ENCODE measurements around the gene FAM171A2. TPM values are rescaled to one million over a fixed set of nuclear protein-coding genes. Genes with fewer than 3 reads are reported as not detected.
"Not testable (repeated sequence)": the region's sequence is repeated elsewhere in the genome, so short reads cannot be mapped to it uniquely, and the experiment has no call there.

Gene FAM171A2
- total and polyA plus RNA-seq, 2 donors (not counting 1 experiment from before 2014, with no cell fraction given), result 0.18 to 0.69 TPM

DNA sequence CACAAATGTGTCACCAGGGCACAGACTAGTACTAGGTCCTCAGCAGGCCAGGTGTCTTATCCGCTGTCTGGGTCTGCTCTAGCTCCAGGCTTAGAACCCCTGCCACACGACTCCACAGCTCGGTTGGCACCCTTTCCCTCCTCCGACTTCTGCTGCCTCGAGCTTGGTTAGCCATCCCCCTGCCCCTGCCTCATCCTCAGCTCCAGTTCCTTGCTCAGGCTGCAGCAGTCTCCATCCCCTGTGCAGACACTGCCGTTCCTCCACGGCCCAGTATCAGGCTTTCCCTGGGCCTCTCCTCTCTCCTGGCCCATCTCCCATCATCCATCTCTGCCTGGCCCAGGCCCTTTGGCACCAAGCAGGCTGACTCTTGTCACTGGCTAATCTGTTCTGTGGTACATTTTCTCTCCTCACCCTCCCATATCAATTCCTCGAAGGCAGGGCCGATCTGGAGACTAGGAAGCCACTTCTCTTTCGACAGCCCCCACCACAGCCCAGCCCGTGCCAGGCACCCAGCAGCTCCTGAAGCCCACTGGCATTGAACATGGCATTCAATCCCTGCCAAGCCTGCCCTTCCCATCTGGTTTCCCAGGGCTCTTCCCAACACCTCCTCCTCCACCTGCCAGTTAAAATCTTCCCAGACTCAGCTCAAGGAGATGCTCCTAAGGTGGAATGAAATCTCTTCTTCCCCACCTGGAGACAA is 20.0 kb downstream of the FAM171A2 start:
- Histone ChIP-seq H3K9ac (ENCODE audit: low read length) (no peak overlapping the region), H4K20me1 (ENCODE audit: control insufficient read depth, insufficient read depth, low read length, poor library complexity, severe bottlenecking) (no peaks in the 10 kb centered on the region), H3K27me3 (replicated peaks in 1 of 4; ENCODE audit: control extremely low read depth in 1 of 4, control insufficient read depth in 3 of 4, insufficient read depth in 4 of 4, low read length in 3 of 4) (no peaks in the 10 kb centered on the region), H3K9me3 (ENCODE audit: control extremely low read depth in 1 of 3, control insufficient read depth in 2 of 3, insufficient read depth in 1 of 3, low read length in 2 of 3) (peaks cover 0 to 2% (median 0%) of the 10 kb centered on the region in 3 donors), H3K4me3 (ENCODE audit: control extremely low read depth in 1 of 5, extremely low read depth in 1 of 5, insufficient read depth in 1 of 5, low read depth in 2 of 5, low read length in 4 of 5) (no peak overlapping the region), H3K27ac (ENCODE audit: low read length in 2 of 2) (no peak overlapping the region), H3K4me1 (ENCODE audit: control insufficient read depth in 2 of 2, insufficient read depth in 2 of 2, low read length in 2 of 2) (peaks cover 32 to 40% of the 10 kb centered on the region in 2 donors), H2AFZ (ENCODE audit: insufficient read depth, low read depth, low read length, poor library complexity, severe bottlenecking) (no peak overlapping the region), H3K4me2 (replicated peaks; ENCODE audit: low read depth, low read length, poor library complexity, severe bottlenecking) (no peak overlapping the region), H3K36me3 (replicated peaks in 1 of 2; ENCODE audit: control extremely low read depth in 1 of 2, control insufficient read depth in 1 of 2, extremely low read depth in 1 of 2, insufficient read depth in 2 of 2, low read length in 1 of 2) (no peaks in the 10 kb centered on the region), H3K79me2 (ENCODE audit: control insufficient read depth, insufficient read depth, low read length) (peaks cover 7% of the 10 kb centered on the region)
- WGBS (ENCODE audit: insufficient coverage), result 91% methylated on average over 11 of the region's 11 CpGs
- POLR2A ChIA-PET, result no interaction called here
- Mint-ChIP-seq H3K4me3 (peak overlapping the region; percentile 96), H3K27me3 (no peaks in the 10 kb centered on the region), H3K27ac (no peak overlapping the region), H3K4me1 (peaks cover 41% of the 10 kb centered on the region), H3K9me3 (ENCODE audit: insufficient read depth) (no peaks in the 10 kb centered on the region)
- DNase-seq (no peak), ATAC-seq (ENCODE audit: low read depth) (no peak)
- TF ChIP-seq CTCF (IDR thresholded peaks at IDR 0.05) (no peak), EZH2 (IDR thresholded peaks at IDR 0.05; ENCODE audit: borderline replicate concordance, insufficient read depth, low read depth, low read length, poor library complexity, severe bottlenecking) (no peak)
- intact Hi-C loops (cut with micrococcal nuclease), result loop anchor here (2.0 kb wide), 3 partner anchors 133 to 329 kb away; partner anchors contain the start of genes HROB and TMEM101
- CTCF ChIA-PET, result interaction anchor here (0.6 to 3.3 kb wide), 8 partner anchors 8 to 220 kb away, joined by 3 to 66 read pairs (median 13); partner anchors contain the start of gene HDAC5

DNA sequence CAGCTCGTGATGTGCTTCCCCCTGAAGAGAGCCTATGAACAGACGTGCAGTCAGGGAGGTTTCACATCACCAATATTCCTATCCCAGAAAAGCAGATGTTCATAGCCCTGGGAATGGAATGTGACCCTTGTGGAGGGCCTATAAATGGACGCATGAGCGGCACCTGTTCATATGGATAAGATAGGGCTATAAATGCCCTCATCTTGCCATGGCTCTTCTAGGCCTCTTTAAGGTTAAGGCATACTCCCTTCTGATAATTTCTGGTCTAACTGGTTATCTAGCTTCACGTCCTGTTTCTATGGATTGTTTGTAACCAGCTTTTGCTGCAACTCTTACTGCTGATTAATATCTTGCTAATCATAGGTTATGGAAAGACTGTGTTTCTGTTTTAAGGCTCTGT is 23.1 kb downstream of the FAM171A2 start:
- intact Hi-C loops (cut with micrococcal nuclease); H3K4me3 ChIP-seq (ENCODE audit: control extremely low read depth in 1 of 5, extremely low read depth in 1 of 5, insufficient read depth in 1 of 5, low read depth in 2 of 5, low read length in 4 of 5); H4K20me1 ChIP-seq (ENCODE audit: control insufficient read depth, insufficient read depth, low read length, poor library complexity, severe bottlenecking); ATAC-seq (ENCODE audit: low read depth); H3K79me2 ChIP-seq (ENCODE audit: control insufficient read depth, insufficient read depth, low read length); H3K36me3 ChIP-seq (replicated peaks in 1 of 2; ENCODE audit: control extremely low read depth in 1 of 2, control insufficient read depth in 1 of 2, extremely low read depth in 1 of 2, insufficient read depth in 2 of 2, low read length in 1 of 2); H3K4me2 ChIP-seq (replicated peaks; ENCODE audit: low read depth, low read length, poor library complexity, severe bottlenecking); H3K9me3 Mint-ChIP-seq (ENCODE audit: insufficient read depth); H3K27ac ChIP-seq (ENCODE audit: low read length in 2 of 2); H3K4me3 Mint-ChIP-seq; H3K27ac Mint-ChIP-seq; H3K27me3 ChIP-seq (replicated peaks in 1 of 4; ENCODE audit: control extremely low read depth in 1 of 4, control insufficient read depth in 3 of 4, insufficient read depth in 4 of 4, low read length in 3 of 4); DNase-seq; H3K27me3 Mint-ChIP-seq; H2AFZ ChIP-seq (ENCODE audit: insufficient read depth, low read depth, low read length, poor library complexity, severe bottlenecking); H3K9me3 ChIP-seq (ENCODE audit: control extremely low read depth in 1 of 3, control insufficient read depth in 2 of 3, insufficient read depth in 1 of 3, low read length in 2 of 3); H3K9ac ChIP-seq (ENCODE audit: low read length): not testable (repeated sequence)
- CTCF ChIA-PET, result interaction anchor here (0.7 to 3.6 kb wide), 2 partner anchors 10 to 180 kb away, joined by 4 to 18 read pairs; no protein-coding TSS in a partner anchor
- H3K4me1 ChIP-seq (ENCODE audit: control insufficient read depth in 2 of 2, insufficient read depth in 2 of 2, low read length in 2 of 2), result peaks cover 3 to 13% of the 10 kb centered on the region in 2 donors
- POLR2A ChIA-PET, result interaction anchor here (0.7 kb wide), 1 partner anchor 225 kb away, joined by 4 read pairs; no protein-coding TSS in a partner anchor
- WGBS (ENCODE audit: insufficient coverage), result 100% methylated on average over 3 of the region's 5 CpGs
- H3K4me1 Mint-ChIP-seq, result peaks cover 18% of the 10 kb centered on the region
